BJ (cell line): ENCODE measurements around the gene FSHB. TPM values are rescaled to one million over a fixed set of nuclear protein-coding genes. Genes with fewer than 3 reads are reported as not detected.

Experiments used
- CTCF ChIA-PET: fragments of 350-600 bp; formaldehyde crosslinking; extraction: SDS; loops from one replicate; lab custom pipeline; 2021; ENCODE audit warnings: antibody characterized with exemption, inconsistent platforms; lab: Yijun Ruan, JAX
- POLR2A ChIA-PET: fragments of 300-600 bp; sonication (Branson Sonifier 250); formaldehyde crosslinking; extraction: SDS; loops from one replicate; lab custom pipeline; 2021; ENCODE audit warnings: antibody characterized with exemption; lab: Charles Lee
- DNase-seq: peaks from one replicate; pipeline ENCODE4 v3.0.0-alpha.2; 2011; ENCODE audit warnings: low read depth
- H3K27me3 ChIP-seq: 2 replicates; pipeline ENCODE4 v1.6.0; 2011; ENCODE audit warnings: low read length; ENCODE audit not compliant: control insufficient read depth, insufficient read depth
- H3K36me3 ChIP-seq: 2 replicates; pipeline ENCODE4 v1.5.1; 2011; ENCODE audit warnings: low read length; ENCODE audit not compliant: control insufficient read depth, insufficient read depth
- H3K4me3 ChIP-seq: 2 replicates; pipeline ENCODE4 v1.5.1; 2011; ENCODE audit warnings: low read depth, mild to moderate bottlenecking, control low read depth, low read length
- CTCF ChIP-seq: IDR thresholded peaks from 2 replicates; pipeline ENCODE4 v1.5.1; 2011; ENCODE audit warnings: low read depth, mild to moderate bottlenecking, control low read depth, inconsistent platforms, low read length, moderate library complexity; ENCODE audit not compliant: insufficient read depth
- polyA plus RNA-seq: library from polyadenylated mRNA; depleted of rRNA; stranded (reverse); fragments of >200 nt; gene quantifications from 2 replicates; pipeline ENCODE4 v1.2.3, GENCODE V29; 2011

The FSHB gene
- polyA plus RNA-seq, 1 experiment, result not detected

- ChIA-PET POLR2A (no interaction called here), CTCF (no interaction called here)
- DNase-seq, result no peak
- no peaks in the 10 kb centered on the region for H3K36me3 ChIP-seq
- H3K4me3 ChIP-seq, result no peak overlapping the region
- H3K27me3 ChIP-seq, result no peaks in the 10 kb centered on the region
- no peak for TF ChIP-seq CTCF
These were observed 27.0 kb upstream of the FSHB start for GRCh38 chr11:30203850-30204249.

DNA sequence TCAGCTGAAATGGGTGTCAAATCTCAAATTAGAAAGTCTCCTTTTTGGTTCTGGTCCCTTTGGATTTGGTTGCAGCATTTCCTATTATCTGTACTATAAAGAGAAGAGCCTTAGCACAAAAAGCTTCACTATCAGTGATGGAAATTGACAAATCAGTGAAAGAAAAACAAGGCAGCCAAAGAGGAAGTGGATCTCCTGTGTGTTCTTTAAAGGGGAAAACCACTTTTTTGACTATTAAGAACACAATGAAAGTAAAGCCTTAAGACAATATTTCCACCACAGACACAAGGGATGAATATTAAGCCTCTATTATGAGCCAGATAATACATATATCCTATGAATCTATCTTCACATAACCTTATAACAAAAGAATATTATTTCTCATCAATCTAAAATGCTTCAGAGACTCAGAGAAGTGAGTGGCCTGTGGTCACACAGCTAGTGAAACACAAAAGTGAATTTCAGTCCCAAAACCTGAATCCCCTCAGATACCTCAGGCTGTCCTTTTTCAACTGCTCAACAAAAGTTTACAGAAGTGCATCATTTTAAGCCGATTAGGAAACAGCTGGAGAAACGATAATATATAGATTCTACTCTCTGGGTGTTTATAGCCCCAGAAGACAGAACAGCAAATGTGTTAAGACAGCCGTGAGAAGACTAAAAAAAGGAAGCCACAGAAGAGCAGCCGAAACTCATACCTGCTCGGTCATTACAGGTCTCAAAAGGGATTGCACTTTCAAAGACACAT lies 24.4 kb upstream of the FSHB start:
- ChIA-PET CTCF (no interaction called here), POLR2A (no interaction called here)

GRCh38 chr11:30210357-30210756 lies 20.5 kb upstream of the FSHB start:
- Histone ChIP-seq H3K36me3 (no peaks in the 10 kb centered on the region), H3K27me3 (no peaks in the 10 kb centered on the region), H3K4me3 (no peak overlapping the region)
- no peak for DNase-seq
- TF ChIP-seq CTCF, result no peak
- POLR2A ChIA-PET, result no interaction called here
- CTCF ChIA-PET, result no interaction called here

More for the DNA sequence above, 24.4 kb upstream of the FSHB start:
- Histone ChIP-seq H3K36me3 (no peaks in the 10 kb centered on the region), H3K4me3 (no peak overlapping the region), H3K27me3 (no peaks in the 10 kb centered on the region)
- TF ChIP-seq CTCF, result no peak
- DNase-seq, result no peak

DNA sequence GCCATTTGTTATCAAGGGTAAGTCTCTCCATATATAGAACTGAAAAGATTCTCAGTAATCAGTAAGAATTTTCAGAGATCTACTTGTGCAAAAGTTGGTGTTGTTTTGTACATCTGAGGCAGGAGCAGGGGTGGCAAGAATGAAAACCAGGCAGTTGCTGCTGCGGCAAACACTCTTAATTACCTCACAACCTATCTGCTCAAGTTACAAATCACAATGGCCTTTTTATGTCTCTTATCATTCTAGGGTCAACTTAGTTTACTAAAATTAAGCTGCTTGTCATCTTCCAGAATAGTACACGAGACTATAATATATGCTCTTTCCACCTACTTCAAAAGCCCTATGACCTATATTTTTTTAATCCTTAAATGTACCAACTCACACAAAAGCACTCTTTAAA lies 14.3 kb upstream of the FSHB start:
- no peak for DNase-seq
- ChIA-PET CTCF (no interaction called here), POLR2A (no interaction called here)
- Histone ChIP-seq H3K27me3 (no peaks in the 10 kb centered on the region), H3K4me3 (no peak overlapping the region), H3K36me3 (no peaks in the 10 kb centered on the region)
- TF ChIP-seq CTCF, result no peak

GRCh38 chr11:30218278-30218677 lies 12.5 kb upstream of the FSHB start:
- Histone ChIP-seq H3K4me3 (no peak overlapping the region), H3K36me3 (no peaks in the 10 kb centered on the region), H3K27me3 (no peaks in the 10 kb centered on the region)
- TF ChIP-seq CTCF, result no peak
- CTCF ChIA-PET, result no interaction called here
- POLR2A ChIA-PET, result no interaction called here
- DNase-seq, result no peak
